LNCAP (cell line): Measurements from ENCODE around the gene TMSB10.

ENCODE experiments used
- CTCF ChIP-seq: fragments of 450-650 bp; IDR thresholded peaks from 2 replicates; pipeline ENCODE4 v1.5.1; 2017; ENCODE audit warnings: mild to moderate bottlenecking

The TMSB10 gene

GRCh38 chr2:84954329-84954728, 48.9 kb downstream of the TMSB10 start:
- TF ChIP-seq CTCF = no peak
